NCI-H345 (cell line): ENCODE data around the gene IFRD2.
"Not testable (repeated sequence)": the region's sequence is repeated elsewhere in the genome, so short reads cannot be mapped to it uniquely, and the experiment has no call there.

Experiments used
- DNase-seq: peaks from one replicate; lab custom pipeline; 2025; lab: John Stamatoyannopoulos, UW

The IFRD2 gene

DNA sequence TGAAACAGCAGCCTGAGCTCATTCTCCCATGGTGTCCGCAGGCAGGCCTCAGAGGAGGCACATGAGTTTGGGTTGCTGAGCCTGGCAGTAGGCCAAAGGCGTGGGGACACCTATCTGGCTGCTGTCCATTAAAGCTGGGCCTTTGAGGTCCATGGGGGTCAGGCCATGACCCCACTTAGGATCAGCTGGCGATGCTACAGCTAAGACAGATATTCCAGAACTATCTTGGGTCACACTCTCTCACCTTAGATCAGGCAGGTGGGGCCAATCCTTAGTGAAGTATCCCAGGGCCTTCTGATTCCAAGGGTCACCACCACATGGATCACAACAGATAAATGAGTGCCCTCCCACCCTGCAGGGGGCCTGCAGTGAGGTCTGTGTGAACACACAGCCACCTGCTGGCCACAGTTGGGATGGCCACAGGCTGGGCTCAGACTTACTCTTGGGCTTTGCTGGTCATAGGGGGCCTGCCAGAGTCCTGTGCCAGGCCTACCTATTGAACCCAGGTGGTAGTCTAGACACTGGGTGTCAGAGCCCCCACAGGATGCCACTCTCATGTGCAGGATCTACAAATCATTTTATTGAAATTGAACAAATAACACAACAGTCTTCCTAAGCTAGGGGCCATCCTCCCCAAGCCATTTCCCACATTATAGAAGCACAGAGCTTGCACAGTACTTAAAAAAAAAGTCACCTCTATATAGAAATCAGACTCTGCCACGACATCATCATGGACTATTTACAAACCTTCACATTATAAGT, 32.3 kb upstream of the IFRD2 start:
- DNase-seq = peak; percentile 45

GRCh38 chr3:50323614-50324199, 31.5 kb upstream of the IFRD2 start:
- no peak for DNase-seq

DNA sequence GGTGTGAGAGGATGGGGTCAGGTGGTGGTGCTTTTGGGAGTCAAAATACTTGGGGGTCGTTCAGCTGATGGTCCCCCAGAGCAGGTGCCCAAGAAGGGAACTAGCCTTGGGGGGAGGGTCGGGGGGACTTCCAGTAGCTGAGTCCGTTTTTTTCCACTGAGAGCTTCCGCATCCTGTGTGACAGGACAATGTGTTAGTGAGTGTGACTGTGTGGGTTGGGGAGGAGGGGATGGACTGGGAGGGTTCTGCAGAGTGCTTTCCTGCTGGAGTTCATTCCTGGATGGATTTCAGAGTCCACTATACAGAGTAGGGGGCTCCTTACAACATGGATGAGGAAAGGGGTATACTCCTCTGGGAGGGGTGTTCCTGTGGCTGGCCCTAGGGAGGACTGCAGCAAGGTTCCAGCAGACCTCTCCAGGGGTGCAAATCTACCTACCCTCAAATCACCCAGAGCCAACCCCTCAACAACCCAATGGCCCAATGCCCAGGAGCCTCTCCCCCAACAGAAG, 30.9 kb upstream of the IFRD2 start:
- DNase-seq = no peak

- DNase-seq = no peak
Observed at GRCh38 chr3:50322386-50323091, 30.3 kb upstream of the IFRD2 start, which contains the start of gene HYAL2. Gene HYAL2, minus strand, starts transcription at chr3:50322745. Its CDS starts 2,256 bp downstream, at chr3:50320489.

DNA sequence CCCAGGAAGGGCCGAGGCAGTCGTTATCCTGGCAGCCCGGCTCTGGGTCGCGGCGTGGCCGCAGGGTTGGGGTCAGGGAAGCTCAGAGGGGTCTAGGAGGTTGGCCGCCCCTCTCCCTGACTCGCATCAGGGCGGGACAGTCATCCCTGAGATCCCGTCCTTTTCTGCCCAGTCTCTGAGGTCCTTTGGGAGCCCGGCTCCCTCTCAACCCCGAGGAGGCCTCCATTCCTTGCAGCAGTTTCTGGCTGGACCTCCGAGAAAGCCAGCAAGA, 29.8 kb upstream of the IFRD2 start:
- DNase-seq = no peak

DNA sequence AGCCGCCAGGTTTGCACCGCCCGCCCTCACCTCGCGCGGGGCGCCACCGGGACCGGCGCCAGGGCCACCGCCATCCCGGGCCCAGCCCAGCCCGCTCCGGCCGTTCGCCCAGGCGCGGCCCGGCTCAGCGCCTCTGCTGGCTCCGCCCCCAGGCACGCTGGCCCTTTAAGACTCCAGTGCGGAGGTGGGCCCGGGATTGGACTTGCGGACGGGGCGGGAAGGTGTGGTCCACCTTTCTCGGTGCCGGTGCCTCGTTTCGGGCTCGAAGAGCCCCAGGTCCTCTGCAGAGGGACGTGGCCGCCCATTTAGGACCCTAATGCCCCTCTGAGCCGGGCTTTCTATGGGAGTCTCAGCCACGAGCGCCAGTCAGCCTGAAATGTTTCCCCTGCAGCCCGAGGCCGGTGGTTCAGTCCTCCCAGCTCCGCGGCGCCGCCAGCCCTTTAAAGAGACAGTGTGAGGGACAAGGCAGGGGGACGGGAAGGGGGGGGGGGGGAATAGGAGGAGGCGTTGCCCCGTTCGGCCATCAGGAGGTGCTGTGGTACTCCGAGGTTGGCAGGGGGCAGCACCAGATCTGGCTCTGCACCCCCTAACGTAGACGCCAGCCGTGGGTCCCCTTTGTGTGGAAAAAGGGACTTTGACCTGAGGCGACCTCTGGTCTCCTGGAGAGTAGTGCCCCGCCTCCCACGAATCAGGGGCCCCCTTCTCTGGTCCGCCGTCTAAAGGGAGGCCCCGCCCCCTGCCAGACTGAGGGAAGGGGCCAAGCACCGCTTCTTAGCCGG, 29.3 kb upstream of the IFRD2 start:
- peak; percentile 77 for DNase-seq

- DNase-seq = peak; percentile 77
Observed at GRCh38 chr3:50320853-50321335, 28.7 kb upstream of the IFRD2 start.

DNA sequence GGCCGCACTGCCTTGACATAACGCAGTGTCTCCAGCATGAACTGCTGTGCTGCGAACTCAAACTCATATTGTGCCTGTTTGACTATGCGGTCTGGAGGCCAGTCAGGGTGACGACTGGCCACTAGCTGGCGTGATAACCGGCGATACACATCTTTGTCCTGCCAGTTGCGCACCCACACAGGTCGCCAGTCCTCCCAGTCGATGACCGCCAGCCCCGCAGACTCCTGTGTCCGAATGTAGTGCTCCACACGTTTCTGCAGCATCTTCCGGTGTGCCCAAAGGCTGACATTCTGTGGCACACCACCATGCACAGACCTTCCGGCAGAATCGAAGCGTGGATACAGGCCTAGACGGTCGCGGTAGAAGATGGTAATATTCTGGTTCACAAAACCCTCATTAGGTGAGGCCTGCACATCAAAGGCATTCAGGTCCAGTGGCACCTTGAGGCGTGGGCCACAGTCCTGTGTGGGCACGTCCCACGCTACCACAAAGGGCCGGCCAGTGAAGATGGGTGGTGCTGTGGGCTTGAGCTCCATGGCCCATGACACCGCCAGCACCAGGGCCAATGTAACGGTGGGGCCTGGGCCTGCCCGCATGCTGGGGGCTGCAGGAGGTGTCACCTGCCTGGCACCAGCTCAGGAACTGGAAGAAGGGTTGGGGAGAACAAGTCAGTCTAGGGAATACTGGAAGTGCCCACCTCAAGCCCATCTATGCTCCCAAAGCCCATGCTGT, 27.8 kb upstream of the IFRD2 start:
- no peak for DNase-seq

DNA sequence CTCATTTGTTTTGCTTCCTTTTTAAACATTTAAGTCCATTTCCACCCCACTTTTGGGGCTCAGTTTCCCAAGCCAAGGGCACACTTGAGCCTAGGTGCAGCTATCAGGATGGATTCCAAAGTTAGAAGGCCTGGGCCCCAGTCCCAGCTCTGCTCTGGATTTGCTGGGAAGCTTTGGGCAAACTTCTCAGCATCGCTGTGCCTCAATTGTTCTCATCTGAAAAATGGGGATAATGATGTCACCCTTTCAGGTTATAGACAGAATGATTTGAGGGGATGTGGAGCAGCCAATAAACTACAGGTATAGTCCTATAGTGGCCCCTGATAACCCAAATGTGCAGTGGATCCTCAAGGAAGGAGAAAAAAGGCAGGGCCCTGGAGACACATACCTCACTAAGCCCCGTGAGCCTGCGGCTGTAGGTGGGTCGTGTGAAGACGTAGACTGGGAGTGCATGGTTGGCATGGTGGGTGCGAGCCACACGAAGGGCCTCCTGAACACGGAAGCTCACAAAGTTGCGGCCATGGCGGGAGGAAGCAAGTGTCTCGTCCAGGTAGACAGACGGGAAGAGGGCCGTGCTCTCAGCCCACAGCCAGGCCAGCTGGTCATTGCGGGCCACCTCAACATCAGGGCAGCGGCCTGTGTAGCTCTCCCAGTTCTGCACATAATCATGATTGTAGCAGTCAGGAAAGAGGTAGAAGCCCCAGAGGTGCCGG, 27.1 kb upstream of the IFRD2 start:
- no peak for DNase-seq

DNA sequence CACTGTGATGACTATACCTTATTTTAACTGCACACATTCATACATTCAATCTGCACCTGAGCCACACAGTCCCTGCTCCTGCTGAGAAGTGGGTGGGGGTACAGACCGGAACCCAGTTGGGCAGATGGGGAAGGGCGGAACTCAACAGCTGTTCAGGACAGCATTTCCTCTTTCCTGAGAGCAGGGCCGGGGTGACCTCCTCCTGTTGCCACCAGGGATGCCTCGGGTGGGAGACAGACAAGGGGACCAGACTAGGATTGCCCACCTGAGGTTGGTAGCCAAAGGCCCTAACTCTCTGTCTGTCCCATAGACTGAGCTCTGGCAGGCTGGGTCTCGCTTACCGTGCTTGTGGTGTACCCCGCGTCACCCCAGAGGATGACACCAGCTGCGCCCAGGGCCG, 26.4 kb upstream of the IFRD2 start:
- DNase-seq = no peak

- DNase-seq = no peak
Observed at GRCh38 chr3:50318163-50318562, 25.9 kb upstream of the IFRD2 start.

- DNase-seq = no peak
Observed at GRCh38 chr3:50317300-50317699, 25.1 kb upstream of the IFRD2 start.

DNA sequence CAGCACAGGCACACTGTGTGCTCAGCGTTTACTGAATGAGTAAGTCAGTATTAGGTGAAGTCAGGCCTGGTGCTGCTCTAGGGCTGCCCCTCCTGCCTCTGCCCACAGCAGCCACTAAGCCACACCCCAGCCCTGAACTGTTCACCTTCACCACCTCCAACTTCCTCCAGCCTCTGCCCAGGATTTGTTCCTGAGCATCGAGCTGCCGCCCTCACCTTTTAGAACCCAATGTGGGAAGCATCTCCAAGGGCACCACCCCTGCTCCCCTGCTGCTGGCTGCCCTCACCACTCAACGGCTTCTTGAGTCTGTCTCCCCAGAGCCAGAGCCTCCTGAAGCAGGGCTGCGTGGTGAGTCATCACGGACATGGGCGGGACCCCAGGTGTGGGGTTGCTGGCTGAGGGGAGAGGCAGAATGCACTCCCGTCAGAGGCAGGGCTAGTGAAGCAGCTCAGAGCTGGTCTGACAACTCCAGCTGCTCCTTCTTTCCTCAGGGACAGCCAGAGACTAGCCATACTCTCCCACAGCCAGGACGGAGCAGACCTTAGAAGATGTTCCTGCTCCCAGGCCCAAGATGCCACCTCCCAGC, 24.5 kb upstream of the IFRD2 start:
- no peak for DNase-seq

DNA sequence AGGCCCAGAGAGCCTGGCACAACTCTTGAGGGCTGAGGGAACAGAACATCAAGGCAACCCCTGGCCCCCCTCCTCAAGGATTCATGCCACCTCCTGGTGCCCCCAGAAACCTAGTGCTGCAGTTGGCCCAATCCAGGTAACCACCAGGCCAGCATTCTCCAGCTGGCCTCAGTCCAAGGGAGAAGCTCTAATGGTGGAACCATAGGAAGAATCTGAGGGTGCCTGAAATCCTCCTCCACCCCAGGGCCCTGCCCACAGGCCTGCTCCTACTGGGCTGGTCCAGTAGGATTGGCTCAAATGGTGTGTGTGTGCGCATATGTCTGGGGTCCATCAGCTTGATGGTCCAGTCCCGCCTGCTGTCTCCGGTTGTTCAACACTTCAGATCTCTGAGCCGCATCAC, 22.6 kb upstream of the IFRD2 start:
- DNase-seq = no peak

GRCh38 chr3:50314342-50314741, 22.1 kb upstream of the IFRD2 start:
- no peak for DNase-seq

- DNase-seq = not testable (repeated sequence)
Observed at GRCh38 chr3:50312041-50312440, 19.8 kb upstream of the IFRD2 start.

- no peak for DNase-seq
Observed at GRCh38 chr3:50304601-50305000, 12.4 kb upstream of the IFRD2 start.

GRCh38 chr3:50303013-50303815, 11.0 kb upstream of the IFRD2 start, which contains the start of gene HYAL1:
Gene HYAL1, minus strand, starts transcription at chr3:50303574. Its CDS starts 618 bp downstream, at chr3:50302956.
- DNase-seq = no peak
